GM10847 (cell line): ENCODE measurements around the gene ERBB2.
A peak's percentile ranks its signal among the peaks of the same experiment; 100 is the strongest.

Experiments
- POLR2A ChIP-seq: IDR thresholded peaks from 2 replicates; pipeline ENCODE4 v1.6.1; 2011; ENCODE audit not compliant: insufficient read length; ENCODE audit errors: extremely low read depth

Gene ERBB2

DNA sequence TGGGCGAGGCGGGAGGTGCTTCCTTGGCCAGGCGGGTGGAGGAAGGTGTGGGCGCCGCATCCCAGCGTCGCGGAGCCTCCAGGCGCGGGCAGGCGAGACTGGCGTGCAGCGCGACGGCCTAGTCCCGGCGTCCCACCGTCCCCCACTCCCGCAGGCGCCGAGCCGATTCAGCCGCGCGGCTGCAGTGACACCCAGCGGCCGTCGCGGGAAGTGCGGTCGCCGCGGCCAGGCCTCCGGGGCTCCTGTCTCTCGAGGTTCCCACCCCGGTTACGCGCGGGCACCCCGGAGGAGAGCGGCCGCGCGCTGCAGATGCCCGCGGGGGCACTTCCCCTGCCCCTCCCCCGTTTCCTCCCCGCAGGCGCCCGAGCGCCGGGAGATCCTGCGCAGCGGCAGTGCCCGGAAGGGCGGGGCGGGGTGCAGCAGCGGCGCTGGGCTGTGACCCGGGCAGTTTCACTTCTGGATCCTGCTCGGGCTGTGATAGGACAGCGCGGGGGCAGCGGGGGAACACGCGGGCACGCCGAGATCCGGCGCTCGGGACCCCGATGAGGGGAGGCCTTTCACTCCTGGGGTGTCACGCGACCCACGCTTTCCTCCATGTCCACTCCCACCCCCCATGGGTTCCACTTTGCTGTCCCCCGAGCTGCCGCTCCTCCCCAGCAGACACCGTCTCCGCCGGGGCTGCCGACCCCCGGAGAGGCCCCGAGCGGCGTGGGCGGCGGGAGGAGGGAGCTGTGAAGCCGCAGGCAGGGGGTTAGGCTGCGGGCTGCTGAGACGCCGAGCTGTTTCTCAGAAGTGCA is 54.5 kb downstream of the ERBB2 start:
- peak; percentile 48 for TF ChIP-seq POLR2A

DNA sequence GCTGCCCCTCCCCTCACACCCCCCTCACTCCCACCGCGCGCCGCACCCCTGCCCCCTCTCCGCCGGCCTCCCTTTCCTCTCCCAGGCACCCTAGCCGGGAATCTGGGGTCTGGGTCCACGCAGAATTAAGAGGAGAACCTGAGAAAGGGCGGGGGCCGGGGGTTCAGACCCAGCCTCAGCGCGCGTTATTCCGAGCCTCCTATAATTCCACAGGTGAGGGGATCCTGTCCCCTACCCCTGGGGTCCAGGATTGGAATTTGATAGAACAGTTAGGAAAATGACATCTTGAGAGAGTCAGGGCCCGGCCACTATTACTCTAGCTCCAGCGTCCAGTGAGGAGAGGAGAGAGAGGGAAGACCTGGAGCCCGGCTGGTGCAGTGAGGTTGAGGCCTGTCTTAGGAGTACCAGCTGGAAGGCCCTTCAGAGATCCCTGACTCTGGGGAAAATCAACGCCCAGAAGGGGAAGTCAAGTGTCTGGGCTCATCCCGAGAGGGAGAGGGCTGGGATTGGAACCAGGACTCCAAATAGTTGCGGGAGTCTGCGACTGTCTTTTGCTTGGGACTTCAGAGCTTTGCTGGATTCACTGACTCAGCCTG is 55.2 kb downstream of the ERBB2 start:
- TF ChIP-seq POLR2A, result no peak

DNA sequence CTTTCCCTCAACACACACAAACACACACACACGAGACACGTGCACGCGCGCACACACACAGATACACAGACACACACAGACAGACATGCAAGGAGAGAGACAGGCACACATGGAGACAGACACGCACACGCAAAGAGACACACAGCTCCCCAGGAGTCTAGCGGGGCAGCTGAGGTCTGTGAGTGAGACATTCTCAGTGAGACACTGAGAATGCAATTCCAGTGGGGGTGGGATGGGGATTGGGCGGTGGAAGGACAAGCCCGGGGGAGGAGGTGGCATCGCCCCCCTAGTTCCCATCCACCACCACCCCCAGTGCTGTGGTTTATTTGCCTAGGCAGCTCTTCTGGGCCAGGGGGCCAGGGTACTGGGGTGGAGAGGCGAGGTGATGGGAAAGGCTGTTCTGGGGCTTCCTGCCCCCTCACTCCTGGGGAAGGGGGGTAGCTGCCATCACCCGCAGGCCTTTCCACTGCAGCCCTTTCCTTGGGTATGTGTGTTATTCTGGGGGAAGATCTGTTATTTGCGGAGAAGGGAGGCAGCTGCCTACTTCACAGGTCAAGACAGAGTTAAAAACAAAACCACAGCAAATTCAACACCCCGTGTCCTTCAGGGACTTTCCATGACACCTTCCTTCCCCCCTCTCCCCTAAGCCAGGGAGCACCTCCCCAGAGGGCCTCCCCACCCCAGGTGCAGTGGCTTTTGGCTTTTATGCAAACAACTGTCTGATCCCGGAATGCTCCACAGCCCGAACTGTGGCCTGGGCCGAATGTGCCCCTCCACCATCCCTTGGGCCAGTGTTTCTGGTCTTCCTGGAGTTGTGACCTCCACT is 55.9 kb downstream of the ERBB2 start:
- peak; percentile 15 for TF ChIP-seq POLR2A

DNA sequence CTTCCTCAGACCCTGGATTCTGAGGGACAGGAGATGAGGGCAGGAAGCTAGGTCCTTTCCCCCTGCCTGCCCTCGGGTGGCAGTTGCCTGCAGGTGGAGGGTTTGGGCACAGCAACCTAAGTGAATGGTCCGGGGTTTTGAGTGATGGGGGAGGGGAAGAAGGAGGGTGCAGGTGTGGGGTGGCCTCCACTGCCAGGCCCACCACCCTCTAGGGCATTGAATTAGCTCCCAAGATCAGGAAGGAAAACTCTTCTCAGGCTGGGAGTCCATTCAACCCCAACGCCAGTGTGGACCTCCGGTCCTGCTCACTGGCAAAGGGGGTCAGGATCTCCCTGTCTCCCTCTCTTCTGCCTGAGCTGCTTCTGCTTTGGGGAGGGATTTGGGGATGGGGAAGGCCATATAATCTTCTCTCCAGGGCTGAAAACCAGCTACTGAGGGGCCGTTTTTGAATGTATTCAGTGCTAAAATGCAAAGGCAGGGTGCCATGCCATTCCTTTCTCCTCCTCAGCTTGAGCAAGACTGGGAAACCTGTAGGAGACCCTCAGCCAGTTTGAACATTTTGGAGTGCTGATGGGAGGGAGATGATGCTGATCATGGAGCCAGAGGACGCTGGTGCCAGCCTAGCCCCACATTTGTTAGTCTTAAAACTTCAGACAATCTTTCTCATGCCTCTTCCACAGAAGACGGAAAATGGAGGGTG is 56.7 kb downstream of the ERBB2 start:
- peak; percentile 4 for TF ChIP-seq POLR2A

DNA sequence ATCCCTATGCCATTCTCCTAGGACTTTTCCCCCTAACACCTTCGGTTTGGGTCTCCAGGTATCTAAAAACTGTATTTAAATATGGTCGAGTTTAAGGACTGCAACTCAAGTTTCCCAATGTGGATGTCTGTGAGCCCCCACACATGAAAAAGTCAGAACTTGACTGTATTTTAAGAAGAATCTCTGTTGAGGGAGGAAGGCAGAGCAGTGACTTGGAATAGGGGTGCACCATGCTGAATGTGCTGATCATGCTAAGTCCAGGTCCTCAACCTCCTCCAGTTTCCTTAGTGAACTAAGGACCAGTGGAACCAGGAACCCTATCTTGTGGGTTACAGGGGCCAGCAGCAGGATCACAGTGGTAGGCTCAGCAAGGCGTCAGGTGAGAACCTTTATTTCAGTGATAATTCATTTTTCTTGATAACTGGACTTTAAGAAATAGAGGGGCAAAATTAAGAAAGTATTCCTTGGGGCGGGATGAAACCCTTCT is 57.4 kb downstream of the ERBB2 start:
- no peak for TF ChIP-seq POLR2A

DNA sequence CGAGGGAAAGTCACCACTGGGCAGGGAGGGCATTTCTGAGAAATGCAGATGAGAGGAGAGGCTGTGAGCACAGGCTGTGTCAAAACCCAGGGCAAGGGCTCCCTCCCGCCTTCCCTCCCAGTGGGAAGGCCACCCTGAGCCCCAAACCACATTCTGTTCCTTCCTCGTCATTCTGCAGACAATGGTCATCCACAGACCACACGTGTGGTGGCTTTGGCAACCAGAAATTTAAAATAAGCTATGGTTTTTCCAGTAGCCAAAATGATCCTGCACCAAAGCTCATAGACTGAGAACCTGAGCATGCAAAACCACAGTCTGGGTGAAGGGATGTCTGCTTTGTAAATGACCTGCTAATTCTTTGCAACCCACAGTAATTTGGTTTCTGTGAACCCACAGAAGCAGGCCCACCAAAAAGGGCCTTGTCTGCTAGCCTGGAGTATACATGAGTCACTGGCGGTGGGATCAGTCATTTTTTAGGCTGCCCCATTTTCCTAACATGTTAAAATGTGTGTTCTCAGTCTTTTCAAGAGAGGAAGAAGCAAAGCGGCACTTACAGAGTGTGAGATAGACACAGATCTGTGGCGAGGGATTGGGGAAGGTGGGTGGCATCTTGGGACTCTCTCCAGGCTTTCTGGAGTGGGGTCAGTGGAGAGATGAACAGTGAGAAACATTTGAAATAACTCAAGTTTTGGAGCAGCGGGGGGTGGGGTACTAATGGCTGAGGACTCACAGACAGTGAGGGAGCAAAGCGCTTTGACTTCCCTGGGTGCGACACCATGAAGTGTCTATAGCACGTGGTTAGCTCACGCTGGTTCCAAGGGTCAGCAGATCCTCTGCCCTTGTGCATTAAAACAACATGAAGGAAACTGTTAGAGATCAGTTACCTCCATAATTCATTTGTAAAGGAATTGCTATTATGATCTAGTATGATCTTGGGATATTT is 58.3 kb downstream of the ERBB2 start:
- TF ChIP-seq POLR2A, result no peak

DNA sequence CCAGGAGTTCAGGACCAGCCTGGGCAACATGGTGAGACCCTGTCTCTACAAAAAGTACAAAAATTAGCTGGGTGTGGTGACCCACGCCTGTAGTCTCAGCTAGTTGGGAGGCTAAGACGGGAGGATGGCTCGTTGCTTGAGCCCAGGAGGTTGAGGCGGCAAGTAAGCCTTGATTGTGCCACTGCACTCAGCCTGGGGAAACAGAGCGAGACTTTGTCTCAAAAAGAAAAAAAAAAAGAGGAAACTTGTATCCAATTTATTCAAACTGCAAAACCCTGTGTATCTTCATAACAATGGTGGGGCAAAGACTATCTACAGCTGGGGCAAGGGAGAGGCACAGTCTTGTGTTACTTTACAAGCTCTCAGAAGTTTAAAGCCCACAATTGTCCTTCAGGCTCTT is 59.3 kb downstream of the ERBB2 start:
- no peak for TF ChIP-seq POLR2A

DNA sequence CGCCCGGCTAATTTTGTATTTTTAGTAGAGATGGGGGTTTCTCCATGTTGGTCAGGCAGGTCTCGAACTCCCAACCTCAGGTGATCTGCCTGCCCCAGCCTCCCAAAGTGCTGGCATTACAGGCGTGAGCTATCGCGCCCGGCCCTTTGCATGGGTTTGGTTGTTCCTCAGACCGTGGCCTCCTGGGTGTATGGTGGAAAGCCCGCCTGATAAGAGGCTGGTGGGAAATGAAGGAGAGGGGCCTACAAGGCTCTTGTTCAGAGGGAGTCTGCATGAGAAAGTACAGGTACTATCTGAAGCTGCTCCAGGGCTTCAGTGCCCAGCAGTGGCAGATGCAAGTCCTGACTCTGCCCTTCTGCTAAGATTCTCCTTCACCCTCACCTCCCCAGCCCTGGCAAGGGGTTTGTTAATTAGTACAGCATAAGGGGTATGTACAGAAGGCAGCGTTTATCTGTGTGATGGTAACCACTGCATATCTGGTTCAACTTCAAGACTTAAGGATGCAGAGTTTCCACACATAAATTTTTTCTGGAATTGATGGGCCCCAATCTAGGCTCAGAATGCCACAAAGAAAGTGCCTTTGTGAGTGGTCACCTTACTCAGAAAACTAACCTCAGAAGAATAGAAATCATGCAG is 62.1 kb downstream of the ERBB2 start:
- no peak for TF ChIP-seq POLR2A

DNA sequence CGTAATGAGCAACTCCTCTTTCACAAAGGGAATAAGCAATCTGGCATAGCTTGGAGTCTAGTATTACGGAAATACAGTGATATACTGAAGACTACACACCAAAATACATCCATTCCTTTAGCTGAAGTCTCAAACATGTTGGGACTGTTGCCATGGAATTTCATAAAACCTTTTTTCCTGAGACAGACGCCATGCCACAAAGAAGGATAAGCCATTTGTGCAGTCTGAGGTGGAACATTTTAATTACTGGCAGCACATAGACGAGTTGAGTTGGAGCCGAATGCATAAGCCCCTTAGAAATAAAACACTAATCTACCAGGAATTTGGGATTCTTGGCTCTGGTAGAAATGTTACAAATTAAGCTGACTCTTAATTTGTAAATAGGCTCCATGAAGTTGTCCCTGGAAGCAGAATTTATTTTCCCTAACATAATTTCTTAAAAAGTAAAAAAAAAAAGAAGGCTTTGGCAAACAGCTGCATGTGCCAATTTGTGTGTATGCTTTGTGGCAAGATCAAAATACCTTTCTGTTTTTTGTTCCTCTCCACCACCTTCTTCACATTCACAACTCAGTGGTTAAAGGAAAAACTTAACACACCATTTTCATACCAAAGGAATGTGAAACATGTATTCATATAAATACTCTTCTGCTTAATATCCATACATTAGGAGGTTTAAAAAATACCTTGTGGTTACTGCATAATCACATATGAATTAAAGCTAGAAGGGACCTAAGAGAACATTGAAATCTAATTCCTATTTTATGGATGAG is 63.4 kb downstream of the ERBB2 start:
- no peak for TF ChIP-seq POLR2A

DNA sequence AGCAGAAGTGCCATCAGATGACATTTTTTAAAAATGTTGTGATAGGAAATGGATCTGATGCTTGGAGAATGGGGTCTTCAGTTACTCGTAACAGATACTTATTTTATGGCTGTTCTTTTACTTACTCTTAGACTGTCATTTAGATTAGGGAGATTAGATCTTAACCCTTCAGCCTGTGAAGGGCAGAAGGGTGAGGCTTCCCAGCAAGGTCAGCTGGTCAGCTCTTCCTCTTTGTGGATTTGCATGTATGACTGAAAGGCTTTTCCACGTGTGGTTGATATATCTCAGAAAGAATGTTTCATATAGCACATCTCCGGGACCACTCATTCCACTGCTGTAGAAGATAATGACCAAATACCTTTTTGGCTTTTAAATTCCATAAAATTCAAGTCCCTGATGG is 65.3 kb downstream of the ERBB2 start:
- no peak for TF ChIP-seq POLR2A

DNA sequence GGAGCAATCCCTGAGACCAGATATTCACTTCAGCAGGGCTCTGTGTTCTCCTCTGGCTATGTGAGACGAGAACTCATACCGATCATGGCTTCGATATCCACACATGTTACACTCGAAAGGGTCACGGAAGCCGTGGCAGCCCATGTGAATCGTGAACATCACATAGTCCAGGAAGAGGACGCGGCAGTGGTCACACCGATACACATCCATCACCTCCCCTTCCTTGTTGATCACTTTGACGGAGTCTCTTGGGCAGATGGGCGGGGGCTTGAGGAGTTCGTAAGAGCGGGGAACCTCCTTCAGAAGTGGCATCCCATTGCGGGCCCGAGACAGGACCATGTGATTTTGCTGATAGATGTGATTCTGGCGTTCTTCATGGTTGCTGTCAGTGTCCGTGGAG is 65.9 kb downstream of the ERBB2 start:
- TF ChIP-seq POLR2A, result no peak

DNA sequence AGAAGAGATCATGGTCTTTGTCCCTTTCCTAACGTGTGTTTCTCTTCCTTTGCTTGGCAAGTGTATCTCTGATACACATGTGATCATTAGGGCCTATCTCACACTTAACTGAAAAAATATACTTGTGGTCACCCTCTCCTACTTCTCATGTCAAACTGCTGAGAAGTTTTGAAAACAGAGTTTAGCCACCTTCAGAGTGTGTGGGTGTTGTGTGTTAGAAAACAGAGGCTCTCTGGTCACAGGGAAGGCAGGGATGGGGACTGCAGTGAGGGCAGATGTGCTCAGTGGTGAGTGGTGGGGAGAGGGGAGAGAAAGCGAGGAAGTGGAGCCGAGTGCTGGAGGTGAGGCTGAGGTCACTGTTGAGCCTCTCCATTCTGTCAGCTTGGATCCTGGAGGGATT is 67.3 kb downstream of the ERBB2 start:
- TF ChIP-seq POLR2A, result no peak
